Astrocyte of the spinal cord (primary cell): ENCODE data around the gene MAGI2.

Experiments used
- DNase-seq: peaks from one replicate; pipeline ENCODE4 v3.0.0; 2011; ENCODE audit warnings: low read depth, low spot score
- H3K4me3 ChIP-seq: 2 replicates; pipeline ENCODE4 v1.5.1; 2011; ENCODE audit warnings: low read depth, mild to moderate bottlenecking, low read length, moderate library complexity
- in situ Hi-C: cut with HindIII; loops from 2 replicates; pipeline ENCODE4 v1.10.0; 2017; ENCODE audit warnings: low sequenced_read_pairs
- TF ChIP-seq, protein P1 (sequence below): IDR thresholded peaks from 2 replicates; pipeline ENCODE4 v1.5.1; 2012; ENCODE audit warnings: low read depth, mild to moderate bottlenecking, low read length, inconsistent platforms

The MAGI2 gene

DNA sequence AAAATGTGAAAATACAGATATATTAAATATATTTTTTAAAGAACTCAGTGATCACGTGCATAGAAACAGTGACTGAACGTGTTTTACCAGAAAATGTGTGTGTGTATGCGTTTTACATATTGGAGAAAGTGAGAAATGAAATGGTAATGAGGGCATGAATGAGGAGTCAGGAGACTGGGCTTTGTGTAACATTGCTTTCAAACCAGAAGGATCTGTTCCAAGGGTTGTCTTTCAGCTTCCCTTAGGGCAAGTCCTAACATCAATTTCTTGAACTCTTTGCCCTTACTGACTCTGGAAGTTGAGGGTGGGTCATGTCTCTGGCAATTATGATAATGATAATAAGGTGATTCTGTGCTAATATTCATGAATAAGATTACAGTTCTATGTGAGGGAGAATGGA, 1097.6 kb downstream of the MAGI2 start:
- H3K4me3 ChIP-seq = no peak overlapping the region
- in situ Hi-C loops = no loop called here
- TF ChIP-seq, protein P1, sequence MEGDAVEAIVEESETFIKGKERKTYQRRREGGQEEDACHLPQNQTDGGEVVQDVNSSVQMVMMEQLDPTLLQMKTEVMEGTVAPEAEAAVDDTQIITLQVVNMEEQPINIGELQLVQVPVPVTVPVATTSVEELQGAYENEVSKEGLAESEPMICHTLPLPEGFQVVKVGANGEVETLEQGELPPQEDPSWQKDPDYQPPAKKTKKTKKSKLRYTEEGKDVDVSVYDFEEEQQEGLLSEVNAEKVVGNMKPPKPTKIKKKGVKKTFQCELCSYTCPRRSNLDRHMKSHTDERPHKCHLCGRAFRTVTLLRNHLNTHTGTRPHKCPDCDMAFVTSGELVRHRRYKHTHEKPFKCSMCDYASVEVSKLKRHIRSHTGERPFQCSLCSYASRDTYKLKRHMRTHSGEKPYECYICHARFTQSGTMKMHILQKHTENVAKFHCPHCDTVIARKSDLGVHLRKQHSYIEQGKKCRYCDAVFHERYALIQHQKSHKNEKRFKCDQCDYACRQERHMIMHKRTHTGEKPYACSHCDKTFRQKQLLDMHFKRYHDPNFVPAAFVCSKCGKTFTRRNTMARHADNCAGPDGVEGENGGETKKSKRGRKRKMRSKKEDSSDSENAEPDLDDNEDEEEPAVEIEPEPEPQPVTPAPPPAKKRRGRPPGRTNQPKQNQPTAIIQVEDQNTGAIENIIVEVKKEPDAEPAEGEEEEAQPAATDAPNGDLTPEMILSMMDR = no peak
- no peak for DNase-seq

DNA sequence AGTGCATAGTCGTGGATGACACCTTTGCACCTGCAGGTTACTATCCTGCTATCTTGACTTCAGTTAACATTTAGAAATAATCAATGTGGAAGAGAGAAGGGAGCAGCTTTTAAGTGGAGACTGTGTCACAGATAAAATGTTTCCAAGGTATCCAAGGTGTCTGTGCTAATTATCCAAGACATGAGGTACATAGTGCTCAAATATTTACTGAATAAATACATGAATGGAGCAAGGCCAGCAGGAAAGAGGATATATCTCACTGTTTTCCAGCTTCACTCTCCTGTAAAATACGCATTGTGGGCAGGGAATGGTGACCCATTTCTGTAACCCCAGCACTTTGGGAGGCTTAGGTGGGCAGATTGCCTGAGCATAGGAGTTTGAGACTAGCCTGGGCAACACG, 1102.5 kb downstream of the MAGI2 start:
- TF ChIP-seq, protein P1 = no peak
- H3K4me3 ChIP-seq = no peak overlapping the region
- no peak for DNase-seq
- in situ Hi-C loops = no loop called here

DNA sequence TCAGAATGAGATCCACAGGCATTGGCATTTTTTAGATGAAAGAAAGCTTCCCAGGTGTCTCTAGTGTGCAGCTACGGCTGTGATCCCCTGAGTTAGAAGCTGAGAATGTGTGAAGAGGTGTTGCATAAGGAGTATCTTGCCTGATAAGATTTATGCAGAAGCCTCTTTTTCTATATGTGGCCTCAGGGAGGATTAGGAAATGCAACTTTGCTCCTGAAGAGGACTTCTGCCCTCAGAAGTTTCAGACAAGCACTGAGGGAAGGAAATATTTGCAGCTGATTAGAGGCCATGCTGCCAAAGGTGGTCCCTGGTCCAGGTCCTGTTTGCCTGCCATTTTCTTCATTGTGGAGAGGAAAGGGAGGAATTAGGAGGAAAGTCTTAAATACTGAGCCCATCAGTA, 1103.1 kb downstream of the MAGI2 start:
- H3K4me3 ChIP-seq = no peak overlapping the region
- TF ChIP-seq, protein P1 = no peak
- in situ Hi-C loops = no loop called here
- DNase-seq = no peak

DNA sequence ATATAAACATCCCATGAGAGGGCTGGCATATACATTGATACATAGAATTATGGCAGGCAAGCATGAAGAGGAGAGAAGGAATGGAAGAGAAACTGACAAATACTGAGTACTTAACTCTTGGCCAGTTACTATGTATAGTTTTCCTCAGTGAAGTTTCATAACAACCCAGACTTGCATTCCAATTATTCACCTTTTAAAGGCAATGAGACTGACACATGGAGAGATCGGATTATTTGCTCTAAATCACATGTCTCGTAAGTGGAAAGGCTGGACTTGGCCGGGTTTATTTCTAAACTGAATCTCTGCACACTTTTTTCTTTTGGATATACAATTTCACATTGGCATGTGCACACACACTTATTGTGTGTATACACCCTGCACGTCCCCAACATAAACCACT, 1106.6 kb downstream of the MAGI2 start:
- in situ Hi-C loops = no loop called here
- TF ChIP-seq, protein P1 = no peak
- no peak overlapping the region for H3K4me3 ChIP-seq
- no peak for DNase-seq

DNA sequence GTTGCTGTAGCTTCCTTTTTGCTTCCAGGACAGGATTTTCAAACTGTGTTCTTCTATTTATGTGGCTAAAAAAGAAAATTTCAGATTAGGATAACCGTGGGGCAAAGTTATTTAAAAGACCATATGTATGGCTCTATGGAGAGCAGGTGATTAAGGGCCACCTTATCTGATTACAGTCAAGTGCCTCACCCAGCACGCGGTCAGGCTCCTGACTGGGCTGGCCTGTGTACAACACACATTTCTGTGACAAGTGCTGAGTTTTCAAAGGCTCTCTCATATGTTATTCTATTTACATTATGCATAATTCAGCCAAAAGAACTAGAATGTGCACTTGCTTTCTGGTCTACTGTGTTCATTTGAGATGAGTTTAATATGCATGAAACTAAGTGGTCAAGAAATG, 1107.5 kb downstream of the MAGI2 start:
- no peak for DNase-seq
- in situ Hi-C loops = no loop called here

DNA sequence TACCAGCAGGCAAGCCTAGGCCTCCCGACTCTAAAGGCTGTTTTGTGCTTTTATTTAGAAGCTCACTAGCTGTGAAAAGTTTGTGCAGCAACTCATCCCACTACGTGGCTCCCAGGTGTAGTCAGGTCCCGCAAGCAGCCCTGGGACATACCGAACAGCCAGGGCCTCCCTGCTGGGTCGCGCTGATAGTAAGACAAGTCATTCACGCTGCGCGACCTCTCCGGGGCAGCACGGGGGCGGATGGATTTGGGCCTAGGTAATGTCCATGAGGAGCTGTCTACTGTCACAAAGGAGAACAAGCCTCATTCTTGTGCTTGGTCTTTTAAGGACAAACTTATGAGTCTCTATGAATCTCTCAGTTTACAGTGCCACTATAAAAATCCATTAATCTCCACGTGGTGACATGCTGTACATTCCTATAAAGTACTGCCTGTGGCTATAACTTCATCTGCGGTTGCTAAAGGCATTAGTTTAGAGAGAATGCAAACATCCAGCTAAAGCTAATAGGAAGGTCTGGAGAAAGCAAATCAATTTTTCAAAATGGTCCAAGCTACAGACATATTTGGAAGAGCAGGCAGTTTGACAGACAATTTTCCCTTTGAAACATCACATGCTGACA, 1108.1 kb downstream of the MAGI2 start:
- in situ Hi-C loops = no loop called here
- DNase-seq = no peak
- H3K4me3 ChIP-seq = no peak overlapping the region
- TF ChIP-seq, protein P1 = no peak

More for the DNA sequence above, 1107.5 kb downstream of the MAGI2 start:
- H3K4me3 ChIP-seq = no peak overlapping the region
- TF ChIP-seq, protein P1 = no peak
